AG20443 (cell line): ENCODE results near the gene EEF2KMT.
"Not testable (repeated sequence)": the region's sequence is repeated elsewhere in the genome, so short reads cannot be mapped to it uniquely, and the experiment has no call there.

Source experiments
- DNase-seq: peaks from one replicate; pipeline ENCODE4 v3.0.0; 2012; ENCODE audit warnings: low spot score, mixed read lengths

EEF2KMT gene

DNA sequence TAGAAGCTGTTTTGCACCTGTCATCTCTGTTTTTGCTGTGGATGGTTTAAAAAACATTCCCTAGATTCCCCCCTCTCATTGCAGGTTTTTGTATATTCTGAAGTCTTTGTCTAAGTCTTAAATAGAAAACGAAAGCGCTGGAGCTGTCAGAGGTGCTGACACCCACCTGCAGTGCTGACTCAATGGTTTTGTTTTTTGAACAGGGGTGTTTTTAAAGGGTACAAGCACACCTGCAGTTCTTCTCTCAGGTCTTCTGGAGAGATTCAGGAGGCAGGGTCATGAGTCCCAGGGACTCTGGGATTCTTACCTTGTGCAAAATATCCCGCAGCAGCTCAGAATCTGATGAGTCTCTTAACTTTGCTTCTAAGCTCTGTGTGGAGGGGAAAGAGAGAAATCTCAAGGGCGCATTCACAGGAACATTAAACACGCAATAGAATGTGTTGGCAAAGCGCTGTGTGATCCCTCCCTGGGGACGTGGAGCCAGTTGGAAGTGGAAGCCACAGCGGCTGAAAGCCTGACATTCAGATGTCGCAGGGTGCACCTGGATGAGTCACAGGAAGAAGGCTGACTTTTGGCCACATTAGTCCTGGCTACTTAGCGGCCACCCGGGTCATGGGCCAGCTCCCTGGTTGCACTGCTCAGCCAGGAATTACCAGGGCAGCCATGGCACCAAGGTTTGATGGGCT lies 2.3 kb downstream of the EEF2KMT start:
- not testable (repeated sequence) for DNase-seq

DNA sequence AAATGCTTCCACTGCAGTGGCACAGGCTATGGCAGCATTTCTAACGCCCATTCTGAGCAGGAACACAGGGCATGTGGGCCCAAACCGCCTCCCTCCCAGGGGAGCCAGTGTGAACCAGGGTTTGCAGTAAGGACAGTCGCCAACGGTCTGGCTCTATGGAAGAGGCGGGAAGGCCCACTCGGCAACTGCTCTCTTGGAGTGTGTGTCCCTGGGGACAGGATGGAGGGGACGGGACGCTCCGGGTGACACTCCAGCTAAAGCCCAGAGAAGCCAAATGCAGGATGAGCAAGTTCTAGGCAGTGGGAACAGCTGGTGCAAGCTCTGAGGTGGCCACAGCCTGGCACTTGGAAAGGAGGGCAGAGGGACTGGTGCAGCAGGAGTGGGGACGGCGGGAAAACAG lies 3.8 kb downstream of the EEF2KMT start:
- DNase-seq: not testable (repeated sequence)

DNA sequence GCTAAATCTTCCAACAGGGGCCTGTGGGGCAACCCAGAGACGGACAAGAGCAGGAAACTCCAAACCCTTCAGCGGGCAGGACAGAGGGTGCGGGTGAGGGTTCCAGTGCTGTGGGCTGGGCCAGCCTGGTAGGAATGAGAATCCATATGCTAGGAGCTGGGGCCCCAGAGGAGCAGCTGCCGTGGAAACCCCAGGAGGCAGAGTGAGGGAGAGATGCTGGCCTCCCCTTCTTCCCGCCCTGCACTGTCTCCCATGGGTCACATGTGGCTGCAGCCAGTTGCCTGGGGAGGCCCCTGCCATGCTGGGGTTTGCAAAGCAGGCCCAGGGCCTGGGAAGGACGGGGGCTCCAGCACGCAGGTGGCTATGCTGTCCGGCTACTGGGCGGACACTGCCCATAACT lies 4.5 kb downstream of the EEF2KMT start:
- DNase-seq: not testable (repeated sequence)

DNA sequence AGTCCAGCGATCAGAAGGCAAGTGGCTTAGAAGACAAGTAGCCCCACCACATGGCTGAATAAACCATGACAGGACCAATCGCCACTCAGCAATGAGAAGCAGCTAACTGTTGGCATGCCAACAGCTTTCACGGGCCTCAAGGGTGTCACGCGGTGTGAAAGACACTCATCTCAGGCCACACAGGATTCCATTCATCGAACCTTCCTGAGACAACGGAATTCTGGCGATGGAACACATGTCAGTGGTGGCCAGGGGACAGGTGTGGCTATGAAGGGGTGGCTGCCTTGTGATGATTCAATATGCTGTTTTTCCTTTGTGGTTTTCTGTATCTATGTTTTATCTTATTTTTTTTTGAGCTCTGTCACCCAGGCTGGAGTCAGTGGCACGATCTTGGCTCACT lies 7.0 kb downstream of the EEF2KMT start:
- DNase-seq: not testable (repeated sequence)

DNA sequence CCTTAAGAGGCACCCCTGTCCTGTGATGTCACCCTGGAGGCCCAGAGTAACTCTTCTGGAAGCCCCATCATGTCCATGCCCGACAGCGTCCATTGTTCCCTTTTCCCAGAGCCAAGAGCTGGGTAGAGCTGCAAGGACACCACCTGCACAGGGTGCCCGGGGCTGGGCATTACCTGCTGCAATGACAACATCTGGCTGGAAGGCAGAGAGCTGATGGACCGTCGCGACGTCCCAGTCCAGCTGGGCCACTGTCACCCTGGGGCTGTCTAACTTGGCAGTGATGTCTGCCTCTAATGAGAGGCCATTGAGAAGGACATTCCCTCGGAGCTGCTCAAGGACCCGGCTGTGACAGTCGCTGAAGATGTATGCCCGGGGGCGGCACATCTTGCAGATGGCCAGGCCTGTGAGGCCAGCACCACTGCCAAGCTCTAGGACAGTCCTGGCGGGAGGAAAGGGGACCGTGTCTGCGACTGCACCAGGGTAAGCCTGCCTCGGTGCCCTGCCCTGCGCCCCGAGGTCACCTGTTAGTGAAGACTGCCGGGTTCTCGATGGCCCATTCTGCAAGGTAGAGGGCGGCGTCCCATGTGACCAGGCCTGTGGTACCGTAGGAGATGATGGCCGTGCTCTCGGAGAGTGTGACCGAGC lies 7.6 kb downstream of the EEF2KMT start:
- DNase-seq: not testable (repeated sequence)

DNA sequence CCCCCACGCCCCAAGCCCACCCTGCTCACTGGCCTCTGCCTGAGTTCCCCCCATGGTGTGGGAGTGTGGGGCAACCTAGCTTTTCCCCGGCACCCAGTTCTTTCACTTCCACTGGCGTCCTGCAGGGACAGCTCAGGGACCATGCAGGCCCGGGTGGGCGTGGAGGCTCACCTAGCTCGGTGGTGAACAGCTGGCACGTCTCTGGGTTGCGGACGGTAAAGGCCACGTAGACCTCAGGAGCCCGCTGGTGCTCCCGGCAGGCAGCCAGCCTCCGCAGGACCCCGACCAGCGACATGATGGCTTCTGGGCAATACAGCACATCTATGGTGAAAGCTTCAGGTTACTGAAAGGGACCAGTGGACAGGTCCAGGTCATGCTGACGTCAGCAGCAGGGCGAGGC lies 8.7 kb downstream of the EEF2KMT start:
- DNase-seq: not testable (repeated sequence)

DNA sequence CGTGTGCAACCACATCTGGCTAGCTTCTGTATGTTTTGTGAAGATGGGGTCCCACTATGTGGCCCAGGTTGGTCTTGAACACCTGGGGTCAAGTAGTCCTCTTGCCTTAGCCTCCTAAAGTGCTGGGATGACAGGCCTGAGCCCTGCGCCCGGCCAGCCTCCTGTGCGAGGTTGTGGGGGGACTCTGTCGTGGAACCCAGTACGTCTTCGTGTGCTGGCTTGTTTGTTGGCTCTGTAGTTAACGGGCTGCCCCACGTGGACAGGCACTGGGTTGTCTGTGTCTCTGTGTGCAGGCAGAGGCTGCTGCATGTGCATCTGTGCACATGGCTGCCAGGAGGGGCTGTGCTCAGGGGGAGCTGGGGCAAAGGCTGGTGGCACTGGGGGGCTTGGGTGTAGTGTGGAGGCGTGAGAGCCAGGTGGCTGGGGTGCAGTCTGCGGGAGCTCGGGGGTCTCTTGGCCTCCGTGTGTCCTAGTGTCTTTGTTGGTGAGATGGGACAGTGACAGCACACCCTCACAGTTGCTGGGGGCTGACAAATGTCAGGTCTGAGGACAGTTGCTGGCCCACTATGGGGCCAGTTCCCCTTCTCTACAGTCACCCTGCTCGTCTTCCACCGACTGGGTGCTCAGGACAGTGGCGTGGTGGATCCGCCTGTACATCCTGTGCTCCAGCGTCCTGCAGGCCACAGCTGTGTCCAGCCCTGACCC lies 9.4 kb downstream of the EEF2KMT start:
- not testable (repeated sequence) for DNase-seq

DNA sequence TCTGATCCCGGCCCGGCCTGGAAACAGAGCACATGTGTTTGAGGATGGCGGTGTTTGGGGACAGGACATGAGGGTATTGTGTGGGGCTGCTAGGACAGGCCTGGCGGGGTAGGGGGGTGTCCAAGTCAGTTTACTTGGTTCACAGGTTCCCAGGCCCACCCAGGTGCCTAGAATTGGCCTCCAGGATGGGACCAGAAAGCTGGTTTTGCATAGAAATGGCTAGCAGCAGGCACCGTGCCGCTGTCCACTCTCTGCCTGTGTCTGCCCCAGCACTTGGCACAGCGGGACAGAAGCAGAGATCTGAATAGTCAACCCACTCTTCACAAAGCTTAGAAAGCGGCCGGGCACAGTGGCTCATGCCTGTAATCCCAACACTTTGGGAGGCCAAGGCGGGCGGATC lies 11.9 kb downstream of the EEF2KMT start:
- DNase-seq: not testable (repeated sequence)

DNA sequence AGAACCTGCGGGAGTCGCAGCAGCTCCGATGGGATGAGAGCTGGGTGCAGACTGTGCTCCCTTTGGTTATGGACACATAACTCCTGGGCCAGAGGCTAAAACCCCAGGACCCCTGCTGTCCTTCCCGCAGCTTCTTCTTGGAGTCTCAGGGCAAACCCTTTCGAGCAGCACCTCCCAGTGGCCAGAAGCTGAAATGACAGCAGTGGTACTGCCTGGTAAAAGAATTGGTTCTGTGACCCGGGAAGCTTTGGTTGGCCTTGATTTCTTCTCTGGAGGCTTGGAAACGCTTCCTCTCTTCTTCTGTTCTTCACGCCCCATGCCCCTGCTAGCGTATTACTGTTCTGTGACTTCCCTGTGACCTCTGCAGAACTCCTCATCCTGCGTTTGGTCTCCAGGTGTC lies 12.8 kb downstream of the EEF2KMT start:
- peak; percentile 56 for DNase-seq

DNA sequence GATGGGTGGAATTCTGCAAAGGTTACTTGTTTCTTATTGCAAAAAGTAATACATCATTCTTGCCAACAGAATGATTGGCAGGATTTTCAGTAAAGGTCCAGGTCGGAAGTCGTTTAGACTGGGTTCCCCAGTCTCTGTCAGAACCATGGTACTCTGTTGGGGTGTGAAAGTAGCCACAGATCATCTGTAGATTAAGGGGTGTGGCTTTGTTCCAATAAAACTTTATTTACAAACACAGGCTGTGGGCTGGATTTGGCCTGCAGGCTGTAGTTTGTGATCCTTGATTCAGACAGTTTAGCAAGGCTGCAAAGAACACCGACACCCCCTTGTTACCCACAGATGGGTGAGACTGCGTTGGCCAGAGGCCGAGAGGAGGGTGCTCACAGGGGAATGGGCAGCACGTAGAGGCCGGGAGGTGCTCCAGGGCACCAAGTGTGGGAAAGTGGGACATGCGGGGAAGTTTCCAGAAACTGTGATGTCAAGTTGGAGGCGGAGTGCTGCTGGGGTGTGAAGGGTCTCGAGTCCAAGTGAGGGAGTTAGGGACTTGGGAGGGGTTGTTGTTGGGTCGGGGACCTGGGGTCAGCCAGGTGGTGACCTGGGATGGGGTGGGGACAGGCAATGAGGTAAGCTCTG lies 13.4 kb downstream of the EEF2KMT start:
- not testable (repeated sequence) for DNase-seq

DNA sequence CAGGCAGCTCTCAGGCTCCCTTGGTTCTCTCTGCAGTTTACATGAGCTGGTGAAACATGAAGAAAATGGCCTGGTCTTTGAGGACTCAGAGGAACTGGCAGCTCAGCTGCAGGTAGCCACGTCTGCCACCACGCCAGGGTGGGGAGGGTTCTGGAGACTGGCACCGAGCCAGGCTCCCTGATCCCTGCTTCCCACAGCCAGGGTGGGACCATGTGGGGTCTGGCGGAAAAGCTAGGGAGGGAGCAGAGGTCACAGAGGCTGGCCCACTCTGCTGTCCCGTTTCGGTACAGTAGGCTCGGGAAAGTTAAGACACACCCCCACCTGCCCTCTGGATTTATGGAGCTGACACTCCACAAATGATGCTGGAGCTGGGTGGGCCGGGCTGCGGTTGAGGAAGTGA lies 13.9 kb downstream of the EEF2KMT start:
- DNase-seq: not testable (repeated sequence)

DNA sequence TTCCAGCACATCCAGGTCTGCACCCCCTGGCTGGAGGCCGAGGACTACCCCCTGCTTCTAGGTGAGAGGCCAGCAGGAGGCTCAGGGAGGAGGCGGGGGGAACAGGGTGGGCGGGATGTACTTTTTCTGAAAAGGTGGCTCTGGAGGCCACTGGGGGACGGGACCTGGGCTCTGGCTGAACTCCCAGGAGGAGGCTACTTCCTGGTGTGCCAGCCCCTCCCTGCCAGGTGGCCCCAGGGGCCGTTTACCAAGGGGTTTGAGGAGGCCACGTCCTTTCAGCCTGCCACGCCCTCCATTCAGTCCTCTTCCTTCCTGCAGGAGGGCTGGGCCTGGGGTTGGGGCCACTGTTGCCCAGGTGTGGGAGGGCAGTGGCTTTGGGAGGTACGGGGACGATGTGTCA lies 16.6 kb downstream of the EEF2KMT start:
- DNase-seq: not testable (repeated sequence)

DNA sequence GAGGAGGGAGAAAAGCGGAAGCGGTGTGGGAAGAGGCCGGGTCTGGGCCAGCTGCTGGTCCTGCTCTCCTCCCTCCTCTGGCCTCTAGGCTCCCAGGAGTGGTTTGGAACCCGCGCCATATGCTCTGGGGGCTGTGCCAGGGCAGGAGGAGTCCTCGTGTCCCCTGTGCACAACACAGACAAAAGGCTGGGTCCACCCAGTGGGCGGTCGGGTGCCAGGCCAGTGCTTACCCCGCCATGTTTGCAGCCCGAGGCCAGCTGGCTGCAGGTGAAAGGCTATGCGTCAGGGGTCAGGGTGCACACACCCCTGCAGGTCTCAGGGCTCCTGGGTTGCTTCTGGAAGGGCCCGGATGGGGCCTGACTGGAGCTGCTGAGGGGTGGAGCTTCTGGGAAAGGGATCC lies 17.1 kb downstream of the EEF2KMT start:
- not testable (repeated sequence) for DNase-seq

DNA sequence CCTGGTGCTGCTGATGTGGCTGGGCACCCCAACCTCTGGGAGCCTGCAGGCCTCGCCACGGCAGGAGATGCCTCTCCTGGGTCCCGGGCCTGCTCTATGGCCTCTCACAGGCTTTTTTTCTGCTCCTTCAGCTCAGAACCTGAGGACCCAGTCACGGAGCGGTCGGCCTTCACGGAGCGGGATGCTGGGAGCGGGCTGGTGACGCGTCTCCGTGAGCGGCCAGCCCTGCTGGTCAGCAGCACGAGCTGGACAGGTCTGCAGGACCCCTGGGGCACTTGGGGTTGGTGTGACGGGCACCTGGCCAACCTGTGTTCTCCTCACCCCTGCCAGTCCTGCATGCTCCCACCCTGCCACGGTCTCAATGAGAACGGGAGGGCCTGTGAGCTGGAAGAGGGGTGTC lies 19.0 kb downstream of the EEF2KMT start:
- no peak for DNase-seq

DNA sequence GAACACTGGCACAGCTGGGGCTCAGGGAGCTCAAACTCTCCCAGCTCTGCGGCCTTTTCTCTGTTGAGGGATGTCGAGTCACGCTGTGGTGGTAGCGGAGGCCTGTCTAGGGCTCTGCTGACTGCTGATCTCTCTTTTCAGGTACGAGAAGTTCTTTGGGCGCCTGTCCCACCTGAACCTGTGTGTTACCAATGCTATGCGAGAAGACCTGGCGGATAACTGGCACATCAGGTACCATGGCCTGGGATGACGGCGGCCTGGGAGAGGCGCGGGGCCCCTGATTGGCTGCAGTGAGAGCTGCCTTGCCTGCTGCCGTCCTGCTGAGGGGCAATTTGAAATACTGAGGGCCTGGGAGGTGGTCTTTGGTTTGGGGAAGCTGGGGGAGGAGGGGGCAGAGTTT lies 20.3 kb downstream of the EEF2KMT start:
- DNase-seq: no peak

DNA sequence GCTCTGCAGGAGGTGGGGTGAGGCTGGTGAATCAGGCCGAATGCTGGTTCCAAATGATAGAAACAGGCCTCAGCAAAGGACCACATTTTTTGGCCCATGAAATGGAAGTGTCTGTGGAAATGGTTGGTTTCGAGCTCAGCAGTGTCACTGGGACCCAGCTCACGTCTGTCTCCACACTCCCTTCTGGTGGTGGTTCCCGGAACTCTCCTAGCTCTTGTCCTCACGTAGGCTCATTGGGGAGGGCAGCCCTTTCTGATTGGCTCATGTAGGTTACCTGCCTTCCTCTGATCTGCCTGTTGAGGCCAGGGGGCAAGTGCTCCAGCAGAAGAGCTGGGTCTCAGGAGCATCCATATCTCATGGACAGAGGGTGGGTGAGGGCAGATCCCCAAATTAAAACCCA lies 22.0 kb downstream of the EEF2KMT start:
- no peak for DNase-seq

DNA sequence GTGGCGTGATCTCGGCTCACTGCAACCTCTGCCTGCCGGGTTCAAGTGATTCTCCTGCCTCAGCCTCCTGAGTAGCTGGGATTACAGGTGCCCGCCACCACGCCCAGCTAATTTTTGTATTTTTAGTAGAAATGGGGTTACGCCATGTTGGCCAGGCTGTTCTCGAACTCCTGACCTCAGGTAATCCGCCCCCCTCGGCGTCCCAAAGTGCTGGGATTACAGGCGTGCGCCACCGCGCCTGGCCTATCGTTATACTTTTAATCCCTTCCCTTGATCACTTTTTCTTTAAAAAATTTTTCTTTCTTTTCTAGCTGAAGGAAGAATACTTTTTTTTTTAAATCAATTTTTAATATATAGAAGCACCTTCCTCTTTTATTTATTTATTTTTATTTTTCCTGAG lies 23.8 kb downstream of the EEF2KMT start:
- not testable (repeated sequence) for DNase-seq

DNA sequence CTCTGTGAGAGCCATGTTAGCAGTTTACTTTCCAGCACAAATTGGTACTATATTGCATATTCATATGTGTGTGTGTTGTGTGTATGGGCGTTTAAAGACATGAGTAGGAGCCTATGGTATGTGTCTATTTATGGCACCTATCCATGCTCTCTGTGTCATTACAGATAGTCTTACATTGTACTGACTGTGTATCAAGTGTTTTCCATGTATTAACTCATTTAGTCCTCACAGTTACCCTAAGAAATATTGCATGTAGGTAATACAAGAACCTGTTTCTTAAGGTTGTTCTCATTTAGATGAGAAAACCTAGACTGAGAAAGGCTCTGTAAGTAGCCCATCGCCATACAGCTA lies 24.3 kb downstream of the EEF2KMT start:
- DNase-seq: no peak

DNA sequence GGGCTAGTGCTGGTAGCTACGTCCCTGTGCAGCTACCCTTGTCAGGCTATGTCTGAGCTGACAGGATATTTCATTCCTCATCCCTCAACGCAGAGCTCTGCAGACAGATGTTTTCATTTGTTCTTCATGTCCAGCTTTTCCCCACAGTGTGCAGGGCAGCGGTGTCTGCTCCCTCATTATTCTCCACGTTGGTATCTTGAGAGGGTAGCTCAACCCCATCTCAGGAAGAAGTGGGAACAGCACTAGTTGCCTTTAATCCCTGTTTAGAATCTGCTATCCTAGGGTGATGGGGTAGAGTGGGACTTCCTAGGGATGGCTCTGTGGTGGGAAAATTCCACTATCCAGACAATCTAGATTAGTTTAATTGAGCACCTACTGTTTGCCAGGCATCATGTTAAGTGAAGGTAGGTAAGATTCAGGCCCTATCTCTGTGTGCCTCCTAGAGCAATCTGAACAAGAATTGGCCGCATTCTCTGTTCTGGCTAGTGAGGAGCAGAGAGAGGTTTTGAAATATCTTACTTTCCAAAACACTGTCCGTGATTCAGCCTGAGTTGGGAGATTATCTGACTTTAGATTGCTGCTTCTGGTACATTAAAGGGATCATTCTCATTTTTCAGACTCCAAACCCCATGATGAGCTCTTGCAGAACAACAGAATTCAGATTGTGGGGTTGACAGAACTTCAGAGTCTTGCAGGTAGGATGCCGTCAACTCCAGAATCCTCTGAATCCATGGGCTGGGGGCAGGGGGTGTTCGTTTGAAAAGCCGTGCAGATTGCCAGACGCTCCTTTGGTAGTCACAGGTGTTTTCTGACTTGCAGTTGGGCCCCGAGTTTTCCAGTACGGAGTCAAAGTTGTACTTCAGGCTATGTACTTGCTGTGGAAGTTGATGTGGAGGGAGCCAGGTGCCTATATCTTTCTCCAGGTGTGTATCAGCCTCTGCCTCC lies 25.0 kb downstream of the EEF2KMT start:
- DNase-seq: no peak

DNA sequence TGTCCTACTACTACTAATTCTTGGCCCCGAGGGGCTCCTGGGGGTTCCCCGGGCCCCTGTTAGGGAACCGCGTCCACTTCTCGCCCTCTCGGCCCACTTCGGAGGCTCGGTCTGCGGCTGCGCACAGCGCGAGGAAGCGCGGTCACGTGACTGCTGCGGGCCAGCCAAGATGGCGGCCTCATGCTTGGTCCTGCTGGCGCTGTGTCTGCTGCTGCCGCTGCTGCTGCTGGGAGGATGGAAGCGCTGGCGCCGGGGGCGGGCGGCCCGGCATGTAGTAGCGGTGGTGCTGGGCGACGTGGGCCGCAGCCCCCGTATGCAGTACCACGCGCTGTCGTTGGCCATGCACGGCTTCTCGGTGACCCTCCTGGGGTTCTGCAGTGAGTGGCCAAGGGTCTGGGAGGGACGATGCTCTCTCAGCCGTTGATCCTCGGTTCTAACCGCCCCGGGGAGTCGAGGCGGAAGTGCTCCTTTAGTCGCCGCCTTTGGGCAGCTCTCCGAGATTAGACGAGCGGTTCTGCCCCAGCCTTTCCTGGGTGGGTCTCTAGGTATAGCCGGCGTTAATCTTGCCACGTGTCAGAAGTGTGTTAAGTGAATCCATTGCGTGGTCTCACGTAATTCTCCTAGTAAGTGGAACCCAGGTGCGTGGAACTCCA lies 25.8 kb downstream of the EEF2KMT start, which contains the start of gene ALG1:
ALG1 (plus strand) TSS at position 163 of the 653 bp plus-strand sequence; CDS start at position 170, 7 bp downstream.
- peak; percentile 99 for DNase-seq

DNA sequence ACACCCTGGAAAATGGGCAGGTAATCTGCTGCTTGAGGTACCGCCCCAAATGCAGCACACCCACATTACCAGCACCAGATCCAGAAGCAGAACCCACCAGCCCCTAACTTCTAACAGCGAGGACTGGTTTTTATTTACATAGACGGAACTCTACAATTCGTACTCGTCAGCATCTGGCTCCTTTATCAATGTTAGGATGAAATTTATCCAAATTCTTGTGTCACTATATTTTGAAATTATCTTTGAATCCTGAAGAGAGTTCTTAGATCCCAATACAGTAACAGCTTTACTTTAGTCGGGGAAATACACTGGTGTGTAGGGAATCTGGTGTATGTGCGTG lies 26.3 kb downstream of the EEF2KMT start:
- no peak for DNase-seq
